HepG2 (cell line): Measurements from ENCODE around the gene COX10. TPM values are rescaled to one million over a fixed set of nuclear protein-coding genes. Genes with fewer than 3 reads are reported as not detected.

Source experiments
- EEA1 ChIP-seq: sonication (generic); formaldehyde crosslinking; IDR thresholded peaks from 2 replicates; pipeline ENCODE4 v1.5.1; 2020; ENCODE audit warnings: mild to moderate bottlenecking, missing genetic modification reagents, borderline replicate concordance
- NKX3-1 ChIP-seq: sonication (generic); formaldehyde crosslinking; IDR thresholded peaks from 2 replicates; pipeline ENCODE4 v1.5.0; 2020; ENCODE audit warnings: missing genetic modification reagents
- PHF8 ChIP-seq: sonication (generic); formaldehyde crosslinking; IDR thresholded peaks from 2 replicates; pipeline ENCODE4 v1.5.0; 2020; ENCODE audit warnings: missing genetic modification reagents
- ZNF326 ChIP-seq: sonication (generic); formaldehyde crosslinking; IDR thresholded peaks from 2 replicates; pipeline ENCODE4 v1.4.0; 2020; ENCODE audit warnings: missing genetic modification reagents, borderline replicate concordance
- ZNF746 ChIP-seq: sonication (generic); formaldehyde crosslinking; IDR thresholded peaks from 2 replicates; pipeline ENCODE4 v1.8.0; 2022; ENCODE audit warnings: mild to moderate bottlenecking, missing genetic modification reagents
- ZSCAN21 ChIP-seq: sonication (generic); formaldehyde crosslinking; IDR thresholded peaks from 2 replicates; pipeline ENCODE4 v1.8.0; 2022; ENCODE audit warnings: mild to moderate bottlenecking, missing genetic modification reagents, moderate library complexity, borderline replicate concordance
- polyA plus RNA-seq, 8 experiments: library from polyadenylated mRNA; depleted of rRNA in 3 of 8; stranded (reverse) in 7 of 8; unstranded in 1 of 8; fragments of >200 nt; fragmentation: Illumina TruSeq in 4 of 8; extraction: Trizol in 4 of 8; gene quantifications; 2 replicates each; pipeline versions ENCODE4 v1.2.1 to v1.2.3, GENCODE V29; 2011 to 2016; ENCODE audit warnings: low read depth in 4 of 8, missing spikeins in 1 of 8, mixed read lengths in 1 of 8; ENCODE audit not compliant: insufficient read depth in 1 of 8
- total RNA-seq, 5 experiments: library from RNA; depleted of rRNA; stranded (reverse); fragments of >200 nt; fragmentation: Illumina TruSeq; extraction: Trizol; gene quantifications; 2 replicates each; pipeline ENCODE4 v1.2.3, GENCODE V29; 2016; ENCODE audit warnings: low read depth in 1 of 5
- TF ChIP-seq, protein P1 (sequence below): sonication (generic); formaldehyde crosslinking; IDR thresholded peaks from 2 replicates; pipeline ENCODE4 v1.8.1; 2022; ENCODE audit warnings: low read depth, mild to moderate bottlenecking, missing genetic modification reagents
- TF ChIP-seq, protein P2 (sequence below): sonication (generic); formaldehyde crosslinking; IDR thresholded peaks from 2 replicates; pipeline ENCODE4 v1.4.0; 2020; ENCODE audit warnings: missing genetic modification reagents, borderline replicate concordance
- TF ChIP-seq, protein P3 (sequence below): sonication (generic); formaldehyde crosslinking; IDR thresholded peaks from 2 replicates; pipeline ENCODE4 v1.5.0; 2020; ENCODE audit warnings: mild to moderate bottlenecking, missing genetic modification reagents, borderline replicate concordance

Gene COX10
- total and polyA plus RNA-seq, 2 of the 13 experiments (the other 11 are each of a cell fraction or from before 2014, with no cell fraction given), result 13.9 to 20.1 TPM

DNA sequence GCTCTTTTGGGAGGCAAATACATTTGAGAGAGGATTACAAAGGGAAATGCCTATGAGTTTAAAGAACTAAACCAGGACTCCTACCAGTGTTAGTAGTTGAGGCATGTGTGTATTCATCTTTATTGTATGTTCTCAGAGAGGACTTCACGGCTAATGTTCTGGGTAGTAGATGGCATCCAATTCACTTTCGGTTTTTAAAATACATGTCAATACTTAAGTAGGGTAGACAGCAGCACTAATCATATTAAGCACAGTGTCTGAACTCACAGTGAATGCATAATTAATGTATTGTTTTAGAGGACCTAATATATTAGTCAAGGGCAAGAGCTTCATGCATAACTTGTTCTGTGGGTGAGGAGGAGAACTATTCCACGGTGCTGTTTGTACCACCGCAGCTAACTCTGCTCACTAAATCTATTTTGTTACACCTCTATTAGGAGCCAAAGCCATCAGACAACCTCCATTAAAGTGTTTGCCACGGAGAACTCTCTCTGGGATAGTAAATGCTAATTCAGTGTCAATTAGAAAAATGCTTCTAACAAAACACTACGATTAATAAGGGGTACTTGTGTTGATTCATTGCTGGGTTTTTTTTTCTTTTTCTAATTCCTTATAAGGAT, 56.3 kb downstream of the COX10 start (continued):
- TF ChIP-seq, protein P1, sequence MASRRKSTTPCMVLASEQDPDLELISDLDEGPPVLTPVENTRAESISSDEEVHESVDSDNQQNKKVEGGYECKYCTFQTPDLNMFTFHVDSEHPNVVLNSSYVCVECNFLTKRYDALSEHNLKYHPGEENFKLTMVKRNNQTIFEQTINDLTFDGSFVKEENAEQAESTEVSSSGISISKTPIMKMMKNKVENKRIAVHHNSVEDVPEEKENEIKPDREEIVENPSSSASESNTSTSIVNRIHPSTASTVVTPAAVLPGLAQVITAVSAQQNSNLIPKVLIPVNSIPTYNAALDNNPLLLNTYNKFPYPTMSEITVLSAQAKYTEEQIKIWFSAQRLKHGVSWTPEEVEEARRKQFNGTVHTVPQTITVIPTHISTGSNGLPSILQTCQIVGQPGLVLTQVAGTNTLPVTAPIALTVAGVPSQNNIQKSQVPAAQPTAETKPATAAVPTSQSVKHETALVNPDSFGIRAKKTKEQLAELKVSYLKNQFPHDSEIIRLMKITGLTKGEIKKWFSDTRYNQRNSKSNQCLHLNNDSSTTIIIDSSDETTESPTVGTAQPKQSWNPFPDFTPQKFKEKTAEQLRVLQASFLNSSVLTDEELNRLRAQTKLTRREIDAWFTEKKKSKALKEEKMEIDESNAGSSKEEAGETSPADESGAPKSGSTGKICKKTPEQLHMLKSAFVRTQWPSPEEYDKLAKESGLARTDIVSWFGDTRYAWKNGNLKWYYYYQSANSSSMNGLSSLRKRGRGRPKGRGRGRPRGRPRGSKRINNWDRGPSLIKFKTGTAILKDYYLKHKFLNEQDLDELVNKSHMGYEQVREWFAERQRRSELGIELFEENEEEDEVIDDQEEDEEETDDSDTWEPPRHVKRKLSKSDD (CRISPR knock-in tag), result no peak
- no peak for TF ChIP-seq NKX3-1 (CRISPR knock-in tag)
- TF ChIP-seq EEA1, result no peak
- TF ChIP-seq ZNF746 (CRISPR knock-in tag), result no peak
- TF ChIP-seq ZSCAN21 (CRISPR knock-in tag), result no peak
- TF ChIP-seq, protein P2, sequence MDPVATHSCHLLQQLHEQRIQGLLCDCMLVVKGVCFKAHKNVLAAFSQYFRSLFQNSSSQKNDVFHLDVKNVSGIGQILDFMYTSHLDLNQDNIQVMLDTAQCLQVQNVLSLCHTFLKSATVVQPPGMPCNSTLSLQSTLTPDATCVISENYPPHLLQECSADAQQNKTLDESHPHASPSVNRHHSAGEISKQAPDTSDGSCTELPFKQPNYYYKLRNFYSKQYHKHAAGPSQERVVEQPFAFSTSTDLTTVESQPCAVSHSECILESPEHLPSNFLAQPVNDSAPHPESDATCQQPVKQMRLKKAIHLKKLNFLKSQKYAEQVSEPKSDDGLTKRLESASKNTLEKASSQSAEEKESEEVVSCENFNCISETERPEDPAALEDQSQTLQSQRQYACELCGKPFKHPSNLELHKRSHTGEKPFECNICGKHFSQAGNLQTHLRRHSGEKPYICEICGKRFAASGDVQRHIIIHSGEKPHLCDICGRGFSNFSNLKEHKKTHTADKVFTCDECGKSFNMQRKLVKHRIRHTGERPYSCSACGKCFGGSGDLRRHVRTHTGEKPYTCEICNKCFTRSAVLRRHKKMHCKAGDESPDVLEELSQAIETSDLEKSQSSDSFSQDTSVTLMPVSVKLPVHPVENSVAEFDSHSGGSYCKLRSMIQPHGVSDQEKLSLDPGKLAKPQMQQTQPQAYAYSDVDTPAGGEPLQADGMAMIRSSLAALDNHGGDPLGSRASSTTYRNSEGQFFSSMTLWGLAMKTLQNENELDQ (CRISPR knock-in tag), result no peak
- TF ChIP-seq, protein P3, sequence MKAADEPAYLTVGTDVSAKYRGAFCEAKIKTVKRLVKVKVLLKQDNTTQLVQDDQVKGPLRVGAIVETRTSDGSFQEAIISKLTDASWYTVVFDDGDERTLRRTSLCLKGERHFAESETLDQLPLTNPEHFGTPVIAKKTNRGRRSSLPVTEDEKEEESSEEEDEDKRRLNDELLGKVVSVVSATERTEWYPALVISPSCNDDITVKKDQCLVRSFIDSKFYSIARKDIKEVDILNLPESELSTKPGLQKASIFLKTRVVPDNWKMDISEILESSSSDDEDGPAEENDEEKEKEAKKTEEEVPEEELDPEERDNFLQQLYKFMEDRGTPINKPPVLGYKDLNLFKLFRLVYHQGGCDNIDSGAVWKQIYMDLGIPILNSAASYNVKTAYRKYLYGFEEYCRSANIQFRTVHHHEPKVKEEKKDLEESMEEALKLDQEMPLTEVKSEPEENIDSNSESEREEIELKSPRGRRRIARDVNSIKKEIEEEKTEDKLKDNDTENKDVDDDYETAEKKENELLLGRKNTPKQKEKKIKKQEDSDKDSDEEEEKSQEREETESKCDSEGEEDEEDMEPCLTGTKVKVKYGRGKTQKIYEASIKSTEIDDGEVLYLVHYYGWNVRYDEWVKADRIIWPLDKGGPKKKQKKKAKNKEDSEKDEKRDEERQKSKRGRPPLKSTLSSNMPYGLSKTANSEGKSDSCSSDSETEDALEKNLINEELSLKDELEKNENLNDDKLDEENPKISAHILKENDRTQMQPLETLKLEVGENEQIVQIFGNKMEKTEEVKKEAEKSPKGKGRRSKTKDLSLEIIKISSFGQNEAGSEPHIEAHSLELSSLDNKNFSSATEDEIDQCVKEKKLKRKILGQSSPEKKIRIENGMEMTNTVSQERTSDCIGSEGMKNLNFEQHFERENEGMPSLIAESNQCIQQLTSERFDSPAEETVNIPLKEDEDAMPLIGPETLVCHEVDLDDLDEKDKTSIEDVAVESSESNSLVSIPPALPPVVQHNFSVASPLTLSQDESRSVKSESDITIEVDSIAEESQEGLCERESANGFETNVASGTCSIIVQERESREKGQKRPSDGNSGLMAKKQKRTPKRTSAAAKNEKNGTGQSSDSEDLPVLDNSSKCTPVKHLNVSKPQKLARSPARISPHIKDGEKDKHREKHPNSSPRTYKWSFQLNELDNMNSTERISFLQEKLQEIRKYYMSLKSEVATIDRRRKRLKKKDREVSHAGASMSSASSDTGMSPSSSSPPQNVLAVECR, result no peak
- no peak for TF ChIP-seq ZNF326 (CRISPR knock-in tag)
- no peak for TF ChIP-seq PHF8 (CRISPR knock-in tag)
